ENCODE measurements around the gene HORMAD2. TPM values are rescaled to one million over a fixed set of nuclear protein-coding genes. Genes with fewer than 3 reads are reported as not detected.
A peak's percentile ranks its signal among the peaks of the same experiment; 100 is the strongest.

Gene HORMAD2
- total RNA-seq, 2 experiments from 2014 or later: not detected

DNA sequence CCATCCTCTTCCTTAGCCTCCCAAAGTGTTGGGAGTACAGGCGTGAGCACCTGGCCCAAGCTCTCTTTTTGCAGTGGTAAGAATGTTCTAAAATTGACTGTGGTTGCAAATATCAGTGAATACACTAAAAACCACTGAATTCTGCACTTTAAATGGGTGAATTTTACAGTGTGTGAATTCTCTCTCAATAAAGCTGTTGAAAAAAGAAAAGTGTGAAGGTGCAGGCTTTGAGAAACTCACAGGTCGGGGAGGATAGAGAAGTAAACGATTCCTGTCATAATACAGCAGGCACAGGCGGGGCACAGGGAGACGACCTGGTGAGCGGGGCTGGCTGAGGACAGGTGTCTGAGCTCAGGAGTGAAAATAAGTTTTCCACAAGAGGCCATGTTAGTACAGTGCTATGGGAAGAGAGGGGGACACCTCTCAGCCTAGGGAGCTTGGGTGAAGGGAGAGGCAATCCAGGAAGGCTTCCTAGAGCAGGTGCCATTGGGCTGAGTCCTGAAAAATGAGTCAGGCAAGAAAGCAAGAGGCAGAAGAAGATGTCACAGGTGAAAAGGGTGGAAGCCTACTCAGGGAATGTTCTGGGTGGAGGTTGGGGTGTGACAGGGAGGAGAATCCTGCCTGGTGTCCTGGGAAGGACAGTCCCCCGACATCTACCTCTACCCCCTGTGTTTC is 140.2 kb downstream of the HORMAD2 start:
- Mint-ChIP-seq H3K4me1 (ENCODE audit: low read depth) (peaks cover 48% of the 10 kb centered on the region), H3K4me3 (no peak overlapping the region), H3K9me3 (no peaks in the 10 kb centered on the region), H3K27me3 (ENCODE audit: low read depth) (no peaks in the 10 kb centered on the region), H3K27ac (peak overlapping the region; percentile 57), H3K36me3 (ENCODE audit: low read depth) (no peaks in the 10 kb centered on the region)
- no peak for DNase-seq
- CTCF ChIA-PET: interaction anchor here (0.6 to 1.5 kb wide), 4 partner anchors 11 to 42 kb away, joined by 3 to 4 read pairs (median 3); no protein-coding TSS in a partner anchor
- intact Hi-C loops (cut with micrococcal nuclease): loop anchor here (1.0 kb wide), 1 partner anchor 25 kb away; no protein-coding TSS in a partner anchor

DNA sequence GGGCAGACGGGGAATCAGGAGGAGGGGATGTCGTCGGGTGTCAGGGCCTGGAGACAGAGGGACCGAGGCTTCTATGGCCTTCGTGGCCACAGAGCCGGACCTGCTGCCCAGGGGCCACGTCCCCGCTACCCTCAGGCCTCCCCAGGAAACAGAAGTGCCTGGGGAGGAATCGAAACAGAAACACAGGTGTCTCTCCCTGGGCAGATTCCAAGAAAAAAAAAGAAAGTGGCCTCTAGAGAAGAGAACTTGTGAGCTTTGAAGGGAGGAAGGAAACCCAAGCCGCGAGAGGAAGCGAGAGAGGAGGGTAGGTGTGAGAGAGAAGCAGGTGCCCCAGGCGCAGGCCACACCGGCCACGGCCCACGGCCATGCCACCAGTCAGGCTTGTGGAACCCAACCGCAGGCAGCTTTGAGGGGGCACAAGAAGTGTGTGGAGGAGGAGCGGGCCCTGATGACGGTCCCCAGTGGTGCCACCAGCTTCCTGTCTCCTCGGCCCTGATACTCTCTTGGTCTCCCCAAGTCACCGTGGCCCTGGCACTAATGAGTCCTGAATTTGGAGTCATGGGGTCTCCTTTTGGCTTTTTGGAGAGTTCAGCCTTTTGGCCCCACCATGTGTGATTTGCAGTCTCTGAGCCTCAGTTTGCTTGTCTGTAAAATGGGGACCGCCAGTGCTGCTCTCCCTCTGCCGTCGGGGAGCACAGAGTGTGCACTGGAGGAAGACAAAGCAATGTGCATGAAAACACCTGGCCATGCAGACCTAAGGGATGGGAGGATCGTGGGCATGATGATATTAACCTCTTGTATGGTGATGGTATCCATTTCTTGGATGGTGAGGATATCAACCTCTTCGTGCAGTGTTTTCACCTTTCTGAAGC is 141.1 kb downstream of the HORMAD2 start:
- H3K4me1 Mint-ChIP-seq (ENCODE audit: low read depth): peaks cover 48% of the 10 kb centered on the region
- H3K27me3 Mint-ChIP-seq (ENCODE audit: low read depth): no peaks in the 10 kb centered on the region
- CTCF ChIA-PET: interaction anchor here (0.8 to 1.5 kb wide), 4 partner anchors 12 to 43 kb away, joined by 3 read pairs; partner anchors contain the start of gene LIF
- peak overlapping the region; percentile 57 for H3K27ac Mint-ChIP-seq
- H3K9me3 Mint-ChIP-seq: no peaks in the 10 kb centered on the region
- intact Hi-C loops (cut with micrococcal nuclease): loop anchor here (1.0 kb wide), 1 partner anchor 24 kb away; no protein-coding TSS in a partner anchor
- DNase-seq: peak; percentile 70
- peak overlapping the region; percentile 9 for H3K4me3 Mint-ChIP-seq
- H3K36me3 Mint-ChIP-seq (ENCODE audit: low read depth): no peaks in the 10 kb centered on the region

DNA sequence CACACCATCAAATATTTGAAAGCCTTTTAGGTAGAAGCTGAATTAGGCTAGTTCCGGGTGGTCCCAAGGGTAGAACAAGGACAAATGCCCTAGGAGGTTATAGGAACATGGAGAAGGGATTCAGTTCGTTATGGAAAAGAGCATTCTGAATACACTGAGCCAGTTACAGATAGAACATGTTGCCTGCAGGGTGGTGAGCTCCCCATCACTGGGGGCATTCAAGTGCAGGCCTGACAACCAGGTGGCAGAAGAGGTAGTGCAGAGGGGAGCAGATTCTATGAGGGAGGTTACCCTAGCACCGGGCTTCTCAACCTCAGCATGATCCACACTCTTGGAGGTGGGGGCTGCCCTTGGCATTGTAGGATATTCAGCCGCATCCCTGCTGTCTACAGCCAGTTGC is 142.1 kb downstream of the HORMAD2 start:
- Mint-ChIP-seq H3K9me3 (no peaks in the 10 kb centered on the region), H3K27ac (no peak overlapping the region), H3K27me3 (ENCODE audit: low read depth) (no peaks in the 10 kb centered on the region), H3K36me3 (ENCODE audit: low read depth) (no peaks in the 10 kb centered on the region), H3K4me3 (no peak overlapping the region), H3K4me1 (ENCODE audit: low read depth) (peaks cover 48% of the 10 kb centered on the region)
- intact Hi-C loops (cut with micrococcal nuclease): no loop called here
- DNase-seq: no peak
- CTCF ChIA-PET: no interaction called here

DNA sequence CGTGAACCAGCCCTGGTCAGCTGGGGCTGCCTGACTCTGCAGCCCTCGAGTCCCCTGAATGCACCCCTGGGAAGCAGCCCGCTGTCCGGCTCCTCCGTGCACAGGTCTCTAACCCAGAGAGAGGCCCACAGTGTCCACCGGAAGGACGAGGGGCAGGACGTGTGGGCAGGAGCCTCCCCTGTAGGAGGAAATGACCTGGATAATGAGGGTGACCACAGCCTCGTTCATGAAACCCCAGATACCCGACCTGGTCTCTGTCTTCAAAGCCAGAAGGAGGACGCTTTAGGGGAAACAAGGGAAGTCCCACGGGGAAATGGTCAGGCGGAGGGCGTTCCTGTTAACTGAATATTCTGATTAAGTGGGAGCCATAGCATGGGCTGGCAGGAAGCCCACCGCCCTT is 143.0 kb downstream of the HORMAD2 start:
- intact Hi-C loops (cut with micrococcal nuclease): no loop called here
- no peaks in the 10 kb centered on the region for H3K36me3 Mint-ChIP-seq (ENCODE audit: low read depth)
- CTCF ChIA-PET: no interaction called here
- no peaks in the 10 kb centered on the region for H3K9me3 Mint-ChIP-seq
- no peak for DNase-seq
- H3K4me1 Mint-ChIP-seq (ENCODE audit: low read depth): peaks cover 54% of the 10 kb centered on the region
- no peaks in the 10 kb centered on the region for H3K27me3 Mint-ChIP-seq (ENCODE audit: low read depth)
- H3K27ac Mint-ChIP-seq: no peak overlapping the region
- H3K4me3 Mint-ChIP-seq: no peak overlapping the region

- Mint-ChIP-seq H3K27ac (no peak overlapping the region), H3K27me3 (ENCODE audit: low read depth) (no peaks in the 10 kb centered on the region), H3K4me3 (no peak overlapping the region), H3K36me3 (ENCODE audit: low read depth) (no peaks in the 10 kb centered on the region), H3K9me3 (no peaks in the 10 kb centered on the region), H3K4me1 (ENCODE audit: low read depth) (peaks cover 58% of the 10 kb centered on the region)
- intact Hi-C loops (cut with micrococcal nuclease): no loop called here
- CTCF ChIA-PET: interaction anchor here (1.2 kb wide), 1 partner anchor 15 kb away, joined by 3 read pairs; no protein-coding TSS in a partner anchor
- no peak for DNase-seq
Observed at GRCh38 chr22:30224161-30224857, 144.0 kb downstream of the HORMAD2 start.

DNA sequence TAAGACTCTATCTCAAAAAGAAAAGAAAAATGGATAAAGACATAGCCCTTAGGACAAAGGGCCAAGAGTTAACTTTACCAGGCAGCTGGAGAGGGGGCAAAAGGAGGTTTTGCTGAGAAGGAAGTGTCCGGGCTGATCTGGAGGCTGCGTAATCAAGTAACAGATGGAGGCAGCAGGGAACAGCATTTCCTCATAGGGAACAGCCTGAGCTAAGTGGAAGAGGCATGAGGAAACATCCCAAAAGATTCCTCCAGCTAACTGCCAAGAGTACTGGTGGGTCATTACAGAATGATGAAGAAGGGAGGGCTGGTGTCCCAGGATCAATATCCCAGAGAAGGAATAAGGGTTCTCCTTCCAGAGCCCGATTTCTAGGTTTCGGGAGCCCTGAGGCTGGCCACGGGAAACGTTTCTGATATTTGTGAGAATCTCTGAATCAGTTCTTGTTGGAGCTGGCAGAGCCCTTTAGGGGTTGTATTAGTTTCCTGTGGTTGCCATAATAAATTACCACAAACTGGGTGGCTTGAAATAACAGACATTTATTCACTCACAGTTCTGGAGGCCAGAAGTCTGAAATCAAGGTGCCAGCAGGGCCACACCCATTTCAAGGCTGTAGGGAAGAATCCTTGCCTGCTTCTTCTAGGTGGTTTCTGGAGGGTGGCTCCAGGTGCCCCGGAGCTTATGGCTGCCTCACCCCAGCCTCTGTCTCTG is 145.1 kb downstream of the HORMAD2 start:
- no peaks in the 10 kb centered on the region for H3K36me3 Mint-ChIP-seq (ENCODE audit: low read depth)
- peaks cover 49% of the 10 kb centered on the region for H3K4me1 Mint-ChIP-seq (ENCODE audit: low read depth)
- no peaks in the 10 kb centered on the region for H3K27me3 Mint-ChIP-seq (ENCODE audit: low read depth)
- intact Hi-C loops (cut with micrococcal nuclease): no loop called here
- no peaks in the 10 kb centered on the region for H3K9me3 Mint-ChIP-seq
- H3K4me3 Mint-ChIP-seq: no peak overlapping the region
- no peak overlapping the region for H3K27ac Mint-ChIP-seq
- CTCF ChIA-PET: interaction anchor here (1.2 kb wide), 1 partner anchor 14 kb away, joined by 3 read pairs; no protein-coding TSS in a partner anchor
- no peak for DNase-seq

DNA sequence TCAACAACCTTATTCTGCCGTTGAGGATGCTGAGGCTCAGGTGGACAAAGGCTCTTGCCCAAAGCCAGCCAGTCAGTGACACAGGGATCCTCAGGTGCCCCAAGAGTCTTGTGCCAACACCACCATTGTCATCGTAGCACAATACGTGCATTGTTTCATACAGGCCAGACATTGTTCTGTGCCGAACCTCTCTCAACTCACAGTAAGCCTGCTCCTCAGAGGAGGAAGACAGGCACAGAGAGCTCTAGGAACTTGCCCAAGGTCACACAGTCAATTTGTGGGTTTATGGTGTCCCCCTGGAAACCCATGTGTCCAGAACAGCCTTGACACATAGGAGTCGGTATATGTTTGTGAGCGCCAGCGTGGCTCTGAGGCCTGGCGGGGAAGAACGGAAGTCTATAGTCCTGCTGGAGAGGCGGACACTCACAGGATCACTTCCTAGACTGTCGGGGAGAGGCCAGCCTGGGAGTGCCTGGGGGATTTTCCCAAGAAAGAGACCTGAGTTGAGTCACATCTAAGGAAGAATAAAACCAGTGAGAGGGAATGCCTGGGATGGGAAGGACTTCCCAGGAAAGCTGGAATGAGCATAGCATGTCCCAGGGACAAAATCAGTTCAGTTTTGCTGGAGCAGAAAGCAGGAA is 146.0 kb downstream of the HORMAD2 start:
- Mint-ChIP-seq H3K36me3 (ENCODE audit: low read depth) (no peaks in the 10 kb centered on the region), H3K4me3 (no peak overlapping the region), H3K27ac (no peak overlapping the region), H3K4me1 (ENCODE audit: low read depth) (peaks cover 40% of the 10 kb centered on the region), H3K27me3 (ENCODE audit: low read depth) (no peaks in the 10 kb centered on the region), H3K9me3 (no peaks in the 10 kb centered on the region)
- intact Hi-C loops (cut with micrococcal nuclease): no loop called here
- DNase-seq: no peak
- CTCF ChIA-PET: no interaction called here

Other genes with a start within 250 kb of the HORMAD2 start
- gene ASCC2, start 242.2 kb upstream of the HORMAD2 start, total RNA-seq: 10 to 100 TPM; 57.6 to 60.4 TPM
- gene MTMR3, start 197.3 kb upstream of the HORMAD2 start, total RNA-seq: 10 to 100 TPM; 26.0 to 27.1 TPM
- gene LIF, start 166.3 kb downstream of the HORMAD2 start, total RNA-seq: 100 to 1,000 TPM; 111 to 115 TPM
- gene OSM, start 186.4 kb downstream of the HORMAD2 start, total RNA-seq: 10 to 100 TPM in 1 of 2 experiments, 1 to 10 TPM in 1; 8.9 to 11.2 TPM
- 1 to 10 TPM; 2.1 to 3.8 TPM for gene CASTOR1, start 209.0 kb downstream of the HORMAD2 start, total RNA-seq
- 10 to 100 TPM; 19.4 to 21.4 TPM for gene TBC1D10A, start 246.5 kb downstream of the HORMAD2 start, total RNA-seq

Measured in activated naive CD4-positive, alpha-beta T cell treated with anti-CD3 and anti-CD28 coated beads for 36 hours (primary cell).